Liver (tissue), 3 donors: ENCODE measurements around the gene AHI1.

Source experiments
- ATF3 ChIP-seq: IDR thresholded peaks from 2 replicates; pipeline ENCODE4 v1.6.1; 2016; ENCODE audit warnings: antibody characterized with exemption
- CTCF ChIP-seq: fragments of 150-350 bp; IDR thresholded peaks from 2 replicates; pipeline ENCODE4 v1.5.1; 2017; ENCODE audit warnings: improper control_type of control experiment, low read depth, low read length; ENCODE audit not compliant: missing input control
- EGR1 ChIP-seq, 2 donors: IDR thresholded peaks; 2 replicates each; pipeline ENCODE4 v1.6.1; 2016 to 2018; ENCODE audit warnings: antibody characterized with exemption in 2 of 2, low read depth in 2 of 2
- FOXA2 ChIP-seq: IDR thresholded peaks from 2 replicates; pipeline ENCODE4 v1.6.1; 2016; ENCODE audit warnings: antibody characterized with exemption
- MAX ChIP-seq: IDR thresholded peaks from 2 replicates; pipeline ENCODE4 v1.6.1; 2016; ENCODE audit warnings: antibody characterized with exemption
- NR2F2 ChIP-seq: IDR thresholded peaks from 2 replicates; pipeline ENCODE4 v1.6.1; 2016; ENCODE audit warnings: antibody characterized with exemption
- RAD21 ChIP-seq, 2 donors: IDR thresholded peaks; 2 replicates each; pipeline ENCODE4 v1.6.1; 2016; ENCODE audit warnings: antibody characterized with exemption in 2 of 2, mild to moderate bottlenecking in 2 of 2
- TAF1 ChIP-seq: conservative IDR thresholded peaks from 2 replicates; pipeline ENCODE4 v1.6.1; 2016; ENCODE audit warnings: antibody characterized with exemption, mild to moderate bottlenecking
- YY1 ChIP-seq: IDR thresholded peaks from 2 replicates; pipeline ENCODE4 v1.6.1; 2016; ENCODE audit warnings: antibody characterized with exemption, mild to moderate bottlenecking
- ZBTB33 ChIP-seq: IDR thresholded peaks from 2 replicates; pipeline ENCODE4 v1.6.1; 2016; ENCODE audit warnings: antibody characterized with exemption
- donor health status: healthy.
- donor health status: healthy.

- peak; percentile 71 for TF ChIP-seq CTCF
- TF ChIP-seq FOXA2 = no peak
- no peak for TF ChIP-seq MAX
- TF ChIP-seq TAF1 = no peak
- TF ChIP-seq ATF3 = no peak
- no peak for TF ChIP-seq NR2F2
- no peak for TF ChIP-seq YY1
- TF ChIP-seq RAD21 (IDR thresholded peaks at IDR 0.05) = peak; percentile 90
- TF ChIP-seq EGR1 (IDR thresholded peaks at IDR 0.05; ENCODE audit: low read depth in 2 of 2) = no peak
- no peak for TF ChIP-seq ZBTB33
These were observed 38.5 kb upstream of the AHI1 start for GRCh38 chr6:135535989-135536414.
